ENCODE data around the gene PLXNB3. TPM values are rescaled to one million over a fixed set of nuclear protein-coding genes. Genes with fewer than 3 reads are reported as not detected.
A peak's percentile ranks its signal among the peaks of the same experiment; 100 is the strongest.

PLXNB3 gene
- total and polyA plus RNA-seq, 2 of the 13 experiments (the other 11 are each of a cell fraction or from before 2014, with no cell fraction given) = 3.0 to 6.9 TPM

- Histone ChIP-seq H3K4me2 (ENCODE audit: low read depth, low read length) (no peak overlapping the region), H3K27ac (ENCODE audit: extremely low read length, insufficient read depth, low read length) (no peak overlapping the region), H3K4me3 (replicated peaks in 1 of 3; ENCODE audit: insufficient read depth in 1 of 3, low read depth in 2 of 3, low read length in 3 of 3) (no peak overlapping the region), H3K4me1 (ENCODE audit: insufficient read depth, low read length) (peaks cover 9% of the 10 kb centered on the region), H4K20me1 (ENCODE audit: insufficient read depth, low read length) (no peaks in the 10 kb centered on the region), H3K9me3 (ENCODE audit: low read length) (no peaks in the 10 kb centered on the region), H3K9ac (ENCODE audit: insufficient read depth, low read depth, low read length) (no peak overlapping the region), H3K27me3 (ENCODE audit: control insufficient read depth in 1 of 2, insufficient read depth in 2 of 2, low read length in 2 of 2) (peaks cover 2 to 14% of the 10 kb centered on the region in 2 experiments; a peak in 2 of 5 replicates), H2AFZ (ENCODE audit: low read length) (no peak overlapping the region), H3K79me2 (ENCODE audit: insufficient read depth, low read length) (peaks cover under 1% of the 10 kb centered on the region), H3K36me3 (replicated peaks in 1 of 2; ENCODE audit: control insufficient read depth in 1 of 2, insufficient read depth in 2 of 2, low read length in 2 of 2) (peaks cover 0 to 2% of the 10 kb centered on the region in 2 experiments; a peak in 1 of 5 replicates)
- ChIA-PET CTCF (ENCODE audit: low intra/inter-chr PET ratio, low total read pairs) (no interaction called here), POLR2A (no interaction called here)
- no peak for ATAC-seq
- no peak for DNase-seq (ENCODE audit: low spot score)
- TF ChIP-seq NFE2 (CRISPR knock-in tag; IDR thresholded peaks at IDR 0.05) (no peak), ZNF660 (CRISPR knock-in tag; IDR thresholded peaks at IDR 0.05; ENCODE audit: borderline replicate concordance, low read depth) (no peak), ARID3A (IDR thresholded peaks at IDR 0.05; ENCODE audit: low read depth, low read length) (no peak), ZFP36L2 (CRISPR knock-in tag; IDR thresholded peaks at IDR 0.05) (no peak)
- intact Hi-C loops (cut with micrococcal nuclease; ENCODE audit: unreplicated experiment) (no loop called here), in situ Hi-C loops (cut with HindIII; ENCODE audit: extremely low pct_ligation_motif_present, low pct_unique_long_range_greater_than_20kb) (no loop called here)
- BruUV-seq (replicated peaks) = no TSS peak
- 57% methylated on average over 4 of the region's 7 CpGs for WGBS (ENCODE audit: low lambda C conversion rate)
- FAIRE-seq = no peak
Observed at GRCh38 chrX:153800746-153801145, 36.7 kb downstream of the PLXNB3 start.

- Histone ChIP-seq H3K27ac (ENCODE audit: extremely low read length, insufficient read depth, low read length) (no peak overlapping the region), H3K36me3 (replicated peaks in 1 of 2; ENCODE audit: control insufficient read depth in 1 of 2, insufficient read depth in 2 of 2, low read length in 2 of 2) (peaks cover 0 to 2% of the 10 kb centered on the region in 2 experiments; a peak in 1 of 5 replicates), H3K79me2 (ENCODE audit: insufficient read depth, low read length) (no peaks in the 10 kb centered on the region), H3K4me1 (ENCODE audit: insufficient read depth, low read length) (0 out of 2 replicates have a peak, but pooled peaks cover under 1% of the 10 kb centered on the region), H3K4me2 (ENCODE audit: low read depth, low read length) (no peak overlapping the region), H2AFZ (ENCODE audit: low read length) (no peak overlapping the region), H3K9me3 (ENCODE audit: low read length) (no peaks in the 10 kb centered on the region), H4K20me1 (ENCODE audit: insufficient read depth, low read length) (no peaks in the 10 kb centered on the region), H3K4me3 (replicated peaks in 1 of 3; ENCODE audit: insufficient read depth in 1 of 3, low read depth in 2 of 3, low read length in 3 of 3) (no peak overlapping the region), H3K9ac (ENCODE audit: insufficient read depth, low read depth, low read length) (no peak overlapping the region), H3K27me3 (ENCODE audit: control insufficient read depth in 1 of 2, insufficient read depth in 2 of 2, low read length in 2 of 2) (peaks cover 2 to 22% of the 10 kb centered on the region in 2 experiments; a peak in 3 of 5 replicates)
- DNase-seq (ENCODE audit: low spot score) (no peak), FAIRE-seq (no peak), ATAC-seq (peak; percentile 12; the same call in 2 of the 3 replicates)
- ChIA-PET CTCF (ENCODE audit: low intra/inter-chr PET ratio, low total read pairs) (no interaction called here), POLR2A (no interaction called here)
- no TSS peak for BruUV-seq (replicated peaks)
- in situ Hi-C loops (cut with HindIII; ENCODE audit: extremely low pct_ligation_motif_present, low pct_unique_long_range_greater_than_20kb) = no loop called here
- intact Hi-C loops (cut with micrococcal nuclease; ENCODE audit: unreplicated experiment) = no loop called here
- WGBS (ENCODE audit: low lambda C conversion rate) = 8% methylated on average over 2 of the region's 8 CpGs
- TF ChIP-seq ZNF7 (CRISPR knock-in tag; IDR thresholded peaks at IDR 0.05) = no peak
- no peak for TF ChIP-seq ZMYM4 (CRISPR knock-in tag; IDR thresholded peaks at IDR 0.05)
- TF ChIP-seq ZNF710 (CRISPR knock-in tag; IDR thresholded peaks at IDR 0.05; ENCODE audit: borderline replicate concordance) = no peak
- TF ChIP-seq RNF2 (conservative IDR thresholded peaks at IDR 0.05; ENCODE audit: low read depth) = no peak
- TF ChIP-seq YEATS4 (CRISPR knock-in tag; IDR thresholded peaks at IDR 0.05; ENCODE audit: borderline replicate concordance) = no peak
- TF ChIP-seq GABPA (IDR thresholded peaks at IDR 0.05; ENCODE audit: low read depth, low read length) = no peak
- TF ChIP-seq GABPA (CRISPR knock-in tag; IDR thresholded peaks at IDR 0.05; ENCODE audit: low read depth) = no peak
- TF ChIP-seq GLMP (CRISPR knock-in tag; IDR thresholded peaks at IDR 0.05; ENCODE audit: borderline replicate concordance) = no peak
- TF ChIP-seq MIXL1 (CRISPR knock-in tag; IDR thresholded peaks at IDR 0.05) = no peak
- no peak for TF ChIP-seq MTF1 (CRISPR knock-in tag; IDR thresholded peaks at IDR 0.05)
- TF ChIP-seq ZNF552 (CRISPR knock-in tag; IDR thresholded peaks at IDR 0.05; ENCODE audit: borderline replicate concordance) = no peak
- no peak for TF ChIP-seq NR2F6 (IDR thresholded peaks at IDR 0.05)
- TF ChIP-seq NR2F6 (CRISPR knock-in tag; IDR thresholded peaks at IDR 0.05) = no peak
Observed at GRCh38 chrX:153801669-153802068, 37.6 kb downstream of the PLXNB3 start.

All from HepG2 (cell line).